D721Med (cell line): Measurements from ENCODE around the gene ZNF593OS.

Experiments used
- DNase-seq: peaks from one replicate; pipeline ENCODE4 v3.0.0; 2011; ENCODE audit warnings: low spot score; ENCODE audit not compliant: insufficient read length
- FAIRE-seq: peaks from 2 replicates; lab custom pipeline; 2011; peaks lifted over from hg19 to GRCh38; lab: Jason Lieb, UNC
- CTCF ChIP-seq: IDR thresholded peaks from 2 replicates; pipeline ENCODE4 v1.5.1; 2012; ENCODE audit warnings: mild to moderate bottlenecking, control low read depth; ENCODE audit not compliant: insufficient read depth; ENCODE audit errors: missing control alignments

Gene ZNF593OS

GRCh38 chr1:26212726-26213125, 41.1 kb upstream of the ZNF593OS start:
- no peak for TF ChIP-seq CTCF
- no peak for DNase-seq
- FAIRE-seq = no peak

GRCh38 chr1:26210147-26210870, 38.7 kb upstream of the ZNF593OS start:
- DNase-seq (no peak), FAIRE-seq (no peak)
- no peak for TF ChIP-seq CTCF

- FAIRE-seq = no peak
- TF ChIP-seq CTCF = no peak
- DNase-seq = no peak
These were observed 32.1 kb upstream of the ZNF593OS start for GRCh38 chr1:26203642-26204318.

- TF ChIP-seq CTCF = no peak
- FAIRE-seq (no peak), DNase-seq (no peak)
These were observed 28.8 kb upstream of the ZNF593OS start for GRCh38 chr1:26200413-26200812.

GRCh38 chr1:26197813-26198212, 26.2 kb upstream of the ZNF593OS start:
- DNase-seq (no peak), FAIRE-seq (no peak)
- no peak for TF ChIP-seq CTCF

GRCh38 chr1:26197301-26197700, 25.7 kb upstream of the ZNF593OS start:
- FAIRE-seq (no peak), DNase-seq (no peak)
- no peak for TF ChIP-seq CTCF

- no peak for DNase-seq
- no peak for FAIRE-seq
- no peak for TF ChIP-seq CTCF
These were observed 24.2 kb upstream of the ZNF593OS start for GRCh38 chr1:26195805-26196204.
